NCI-H2227 treated with DMSO at 0.1 percent for 48 hours (cell line): Measurements from ENCODE around the gene SERGEF.
"Not testable (repeated sequence)": the region's sequence is repeated elsewhere in the genome, so short reads cannot be mapped to it uniquely, and the experiment has no call there.

Experiments used
- DNase-seq: peaks from one replicate; lab custom pipeline; 2025; lab: John Stamatoyannopoulos, UW

SERGEF gene

DNA sequence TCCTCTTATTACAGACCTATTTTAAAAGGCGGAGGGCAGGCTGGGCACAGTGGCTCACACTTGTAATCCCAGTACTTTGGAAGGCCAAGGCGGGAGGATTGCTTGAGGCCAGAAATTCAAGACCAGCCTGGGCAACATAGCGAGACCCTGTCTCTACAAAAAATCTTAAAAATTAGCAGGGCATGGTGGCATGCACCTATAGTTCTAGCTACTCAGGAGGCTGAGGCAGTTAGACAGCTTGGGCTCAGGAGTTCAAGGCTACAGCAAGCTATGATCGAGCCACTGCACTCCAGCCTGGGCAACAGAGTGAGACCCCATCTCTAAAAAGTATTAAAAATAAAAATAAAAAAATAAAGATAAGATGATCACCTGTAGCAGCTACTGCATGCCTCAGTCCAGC is 12.7 kb downstream of the SERGEF start:
- DNase-seq = not testable (repeated sequence)

DNA sequence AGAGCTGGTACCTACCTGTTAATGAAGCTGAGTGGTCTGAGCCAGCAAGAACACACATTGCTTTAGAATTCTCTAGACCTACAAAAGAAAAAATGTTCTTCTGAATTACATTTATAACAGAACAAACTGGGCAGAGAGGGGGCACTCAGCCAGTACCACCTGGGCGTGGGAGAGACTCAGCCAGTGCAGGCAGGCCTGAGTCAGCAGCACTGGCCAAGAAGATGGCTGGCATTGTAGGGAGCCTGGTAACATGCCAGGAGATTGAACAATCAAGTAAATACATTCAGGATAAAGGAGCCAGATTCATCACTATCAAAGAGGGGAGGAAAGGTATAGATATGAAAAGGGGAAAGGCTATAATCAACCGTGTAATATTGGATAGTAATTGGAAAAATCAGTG is 19.9 kb downstream of the SERGEF start:
- no peak for DNase-seq

DNA sequence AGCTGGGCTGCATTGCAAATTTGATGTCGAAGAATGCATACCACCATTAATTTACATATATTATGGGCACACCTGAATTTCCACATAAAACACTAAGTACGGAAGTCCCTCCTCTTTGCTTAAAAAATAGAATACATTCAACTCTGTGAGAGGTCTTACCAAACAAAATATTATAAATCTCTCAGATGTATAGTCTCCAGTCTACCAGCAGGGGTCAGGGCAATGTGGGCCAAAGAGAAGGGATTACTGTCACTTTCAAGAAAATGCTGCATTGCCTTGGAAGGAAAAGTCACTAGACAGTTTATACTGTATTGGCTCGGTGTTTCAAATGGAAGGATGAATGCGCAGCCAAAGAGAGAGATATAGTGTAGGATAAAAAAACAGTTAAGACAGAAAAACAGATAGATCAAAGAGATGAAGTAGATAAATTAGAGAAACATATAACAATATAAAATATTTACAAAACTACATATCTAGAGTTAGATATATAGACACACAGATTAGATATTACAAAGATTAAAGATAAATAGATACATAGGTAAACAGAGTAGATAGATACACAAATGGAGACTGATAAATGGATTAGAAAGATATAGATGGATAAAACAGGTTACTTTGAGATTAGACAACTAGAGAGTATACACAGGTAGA is 20.9 kb downstream of the SERGEF start:
- DNase-seq = peak; percentile 54

DNA sequence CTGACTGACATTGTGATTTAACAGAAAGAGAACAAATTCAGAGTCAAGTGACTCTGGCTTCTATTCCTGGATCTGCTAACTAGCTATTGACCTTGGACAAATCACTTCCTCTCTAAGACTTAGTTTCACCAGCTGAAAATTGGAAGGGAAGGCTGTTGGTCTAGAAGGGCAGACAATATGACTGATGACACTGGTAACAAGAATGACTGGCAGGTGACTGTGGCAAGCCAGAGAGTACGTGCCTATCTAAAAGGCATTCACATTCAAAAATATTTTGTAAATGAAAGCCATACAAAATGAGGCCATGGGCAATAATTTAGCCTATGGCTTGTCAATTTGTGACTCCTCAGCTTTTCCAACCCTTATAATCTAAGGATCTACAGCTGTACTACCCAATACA is 23.5 kb downstream of the SERGEF start:
- no peak for DNase-seq

DNA sequence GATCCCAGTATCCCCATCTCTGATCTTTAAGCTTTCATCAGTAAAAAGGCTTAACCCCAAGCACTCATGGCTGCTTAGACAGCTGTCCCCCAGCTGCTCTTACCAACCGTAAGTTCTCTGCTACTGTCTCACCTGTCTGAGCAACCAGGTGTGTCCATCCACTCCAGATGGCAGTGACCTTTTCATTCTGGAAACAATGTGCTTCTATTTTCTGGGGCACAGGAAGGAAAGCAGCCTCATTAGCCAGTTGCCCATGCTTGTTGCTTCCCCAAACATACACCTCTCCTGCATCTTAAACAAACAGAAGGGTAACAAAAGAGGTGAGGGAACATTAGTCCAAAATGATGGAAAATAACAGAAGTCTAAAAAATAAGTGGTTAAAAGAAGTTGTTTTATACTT is 24.4 kb downstream of the SERGEF start:
- DNase-seq = no peak

DNA sequence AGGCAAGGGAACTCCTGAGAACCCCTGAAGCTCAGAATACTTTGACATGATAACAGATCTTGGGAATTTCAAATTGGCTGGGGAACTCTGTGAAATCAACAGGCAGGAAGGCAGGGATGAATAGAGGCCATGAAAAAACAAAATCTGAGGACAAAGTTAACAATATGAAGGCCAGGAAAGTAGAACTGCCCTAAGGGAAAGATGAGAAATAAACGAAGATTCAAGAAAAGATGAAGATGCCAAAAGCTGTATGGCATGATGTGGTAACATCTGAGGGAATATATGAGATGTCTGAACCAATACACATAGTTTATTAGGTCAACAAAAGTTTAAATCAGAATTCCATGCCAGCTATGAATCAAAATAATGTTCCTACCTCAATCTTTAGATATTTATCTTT is 25.0 kb downstream of the SERGEF start:
- no peak for DNase-seq

DNA sequence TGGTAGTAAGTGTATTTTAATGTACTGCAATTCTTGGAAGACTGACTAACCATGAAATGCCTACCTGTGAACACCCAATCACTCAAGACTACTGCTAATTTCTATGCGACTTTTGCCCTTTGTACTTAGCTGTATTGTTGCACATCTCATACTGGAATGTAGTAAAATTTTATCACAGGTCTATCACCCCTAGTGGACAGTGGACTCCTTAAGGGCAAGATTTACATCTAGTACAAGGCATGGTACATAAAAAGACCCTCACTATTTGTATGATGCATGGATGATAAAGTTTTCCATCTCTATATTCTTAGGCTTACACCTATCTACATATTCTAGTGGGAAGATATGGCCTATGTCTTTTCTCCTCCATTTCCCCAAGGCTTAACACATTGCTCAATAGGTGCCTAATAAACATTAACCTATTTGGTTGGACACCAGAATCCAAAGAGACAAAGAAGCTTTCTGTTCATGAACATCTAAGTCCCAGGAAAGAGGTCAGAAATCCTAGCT is 26.1 kb downstream of the SERGEF start:
- DNase-seq = no peak

DNA sequence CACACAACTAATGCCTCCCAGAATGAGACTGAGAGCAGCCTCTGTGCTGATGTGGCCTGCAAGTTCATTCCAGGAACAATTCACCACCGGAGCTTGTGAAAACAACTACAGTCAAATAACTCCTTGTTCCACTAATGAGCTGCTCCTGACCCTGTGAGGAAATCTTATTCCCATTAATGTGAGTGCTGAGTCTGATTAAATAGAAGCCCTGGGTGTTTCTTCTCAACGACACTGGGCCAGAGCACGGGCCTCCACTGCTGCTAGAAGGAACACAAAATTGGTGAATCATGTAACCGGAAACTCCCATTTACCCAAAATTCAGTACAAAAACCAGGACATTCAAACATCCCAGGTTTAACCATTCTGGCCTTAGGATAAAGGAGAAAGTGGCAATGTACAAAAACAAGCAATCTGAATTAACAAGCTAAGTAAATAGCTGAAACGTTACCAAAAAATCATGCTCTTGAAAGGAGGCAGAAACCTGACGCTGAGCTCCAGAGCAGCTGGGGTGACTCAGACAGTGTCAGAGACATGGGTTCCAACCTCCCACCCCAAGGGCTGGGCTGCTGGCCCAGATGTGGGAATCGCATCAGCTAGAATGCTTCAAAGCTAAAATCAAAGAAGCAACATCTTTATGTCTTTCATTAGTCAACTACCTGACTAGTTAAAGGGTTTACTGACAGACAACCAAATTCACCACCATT is 26.7 kb downstream of the SERGEF start:
- DNase-seq = no peak

DNA sequence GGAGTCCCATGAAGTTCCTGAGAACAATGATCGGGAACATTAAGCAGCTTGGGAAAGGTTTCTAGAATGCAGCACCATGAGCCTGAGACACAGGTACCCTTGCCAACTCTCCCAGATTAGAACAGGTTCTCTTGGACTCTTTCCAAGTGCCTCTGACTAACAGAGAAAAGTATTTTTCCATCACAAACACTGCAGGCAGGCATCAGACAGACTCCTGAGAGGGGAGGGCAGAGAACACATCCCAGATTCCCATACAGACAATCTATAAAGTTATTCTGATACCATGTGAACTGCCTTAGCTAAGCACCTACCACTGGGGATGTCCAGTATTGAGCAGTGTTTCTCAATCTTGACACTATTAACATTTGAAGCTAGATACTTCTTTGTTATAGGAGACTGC is 27.3 kb downstream of the SERGEF start:
- DNase-seq = no peak

DNA sequence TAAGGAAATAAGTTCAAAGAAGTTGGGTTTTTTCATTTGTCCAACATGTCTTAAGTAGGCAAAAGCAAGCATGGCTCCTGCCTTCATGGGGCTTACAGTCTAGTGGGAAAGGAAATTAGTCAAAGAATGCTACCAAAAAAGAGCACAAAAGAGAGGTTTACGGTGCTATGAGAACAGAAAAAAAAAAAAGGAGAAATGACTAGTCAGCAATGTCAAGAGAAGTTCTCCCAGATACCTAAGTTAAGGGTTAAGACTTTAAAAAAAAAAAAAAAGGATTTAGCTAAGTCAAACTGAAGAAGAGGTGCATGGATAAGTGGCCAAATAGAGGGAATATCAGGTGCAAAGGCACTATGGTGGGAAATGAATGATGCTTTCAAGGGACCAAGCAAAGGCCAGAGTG is 29.3 kb downstream of the SERGEF start:
- DNase-seq = no peak

DNA sequence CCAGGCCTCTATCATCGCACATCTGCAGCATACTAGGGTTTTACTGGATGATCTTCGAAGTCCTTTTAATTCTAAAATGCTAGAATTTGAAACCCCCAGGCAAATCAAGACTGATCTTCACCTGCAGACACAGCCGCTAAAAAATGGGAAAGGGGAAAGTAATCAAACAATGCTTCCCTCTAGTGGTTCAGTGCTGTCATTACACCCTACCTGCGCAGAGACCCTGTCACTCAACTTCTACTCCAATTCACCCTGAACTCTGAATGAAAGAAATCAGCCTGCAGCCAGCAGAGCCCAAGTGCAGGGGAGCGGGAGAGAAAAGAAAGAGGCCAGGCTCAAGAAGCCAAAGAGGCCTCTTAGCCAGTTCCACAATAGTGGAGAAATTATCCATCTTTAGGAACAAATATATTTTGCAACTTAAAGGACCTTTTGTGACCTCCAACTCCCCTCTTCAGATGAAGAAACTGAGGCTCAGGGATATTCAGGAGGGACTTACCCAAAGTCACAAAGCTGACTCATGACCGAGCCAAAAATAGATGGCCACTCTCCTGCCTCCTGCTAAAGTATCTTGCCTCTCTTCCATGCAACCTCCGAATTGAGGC is 33.0 kb downstream of the SERGEF start:
- peak; percentile 74 for DNase-seq

DNA sequence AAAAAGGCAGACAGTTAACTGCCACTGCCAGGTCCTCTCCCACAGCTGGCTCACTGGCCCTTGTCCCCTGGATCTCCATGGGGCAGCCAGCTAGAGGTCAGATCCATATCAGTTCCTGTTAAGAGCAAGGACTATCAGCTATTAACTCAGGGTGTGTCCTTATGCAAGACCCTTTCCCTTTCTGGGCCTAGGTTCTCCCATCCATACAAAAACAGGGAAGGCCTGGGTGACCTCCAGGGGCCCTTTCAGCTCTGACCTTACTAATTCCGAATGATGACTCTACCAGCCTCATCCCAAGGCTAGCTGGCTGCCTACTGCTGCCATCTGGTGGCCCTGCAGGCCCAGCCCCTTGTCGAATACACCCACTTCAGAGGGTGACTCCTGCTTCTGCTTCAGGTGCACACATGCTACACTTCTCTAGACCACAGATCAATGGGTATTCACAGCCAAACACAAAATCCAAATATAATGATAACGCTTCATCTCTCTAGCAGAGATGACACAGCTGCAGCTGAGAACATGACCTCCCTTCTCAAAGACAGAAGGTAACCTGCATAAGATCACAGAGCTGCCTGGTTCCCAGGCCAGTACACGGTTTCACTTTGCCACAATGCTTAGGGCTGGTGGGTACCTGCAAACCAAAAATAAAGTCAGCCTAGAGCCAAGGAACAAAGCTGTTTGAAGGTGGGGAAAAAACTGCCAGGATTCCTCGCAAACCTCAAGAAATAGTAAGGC is 34.1 kb downstream of the SERGEF start:
- peak; percentile 32 for DNase-seq

DNA sequence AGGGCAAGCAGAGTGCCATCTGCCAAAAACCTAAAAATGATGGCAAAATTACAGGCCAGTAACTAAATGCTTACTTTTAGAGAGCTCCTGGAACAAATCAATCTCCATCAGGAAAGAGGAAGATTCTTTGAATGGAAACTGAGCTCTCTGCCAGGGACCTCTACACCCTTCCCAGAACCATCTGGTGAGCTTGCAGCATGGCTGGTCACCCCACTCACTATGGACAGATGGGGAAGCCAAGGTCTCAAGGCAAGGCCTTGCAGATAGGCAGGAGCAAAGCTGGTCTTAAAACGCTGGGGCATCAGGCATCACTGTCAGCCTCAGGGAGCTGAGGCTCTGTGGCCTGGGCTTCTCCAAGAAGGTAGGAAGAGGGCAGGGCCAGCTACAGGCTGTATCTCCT is 36.2 kb downstream of the SERGEF start:
- no peak for DNase-seq

DNA sequence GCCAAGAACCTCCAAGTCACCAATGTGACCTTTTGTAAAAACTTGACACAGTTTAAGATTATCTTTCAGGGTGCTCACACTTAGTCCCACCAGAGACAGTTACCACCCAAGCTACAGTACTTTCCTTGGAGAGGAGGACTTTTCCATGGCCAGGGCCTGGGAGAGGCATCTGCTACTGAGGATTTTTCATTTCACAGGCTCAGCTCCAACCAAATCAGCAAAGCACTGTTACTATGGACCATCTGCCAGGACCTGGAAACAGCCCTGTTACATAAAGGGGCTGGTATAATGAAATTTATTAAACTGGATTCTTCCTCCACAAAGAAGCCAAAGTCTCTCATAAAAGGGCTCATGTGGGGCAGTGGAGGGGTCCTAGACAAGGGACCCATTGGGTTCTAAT is 38.6 kb downstream of the SERGEF start:
- DNase-seq = no peak

DNA sequence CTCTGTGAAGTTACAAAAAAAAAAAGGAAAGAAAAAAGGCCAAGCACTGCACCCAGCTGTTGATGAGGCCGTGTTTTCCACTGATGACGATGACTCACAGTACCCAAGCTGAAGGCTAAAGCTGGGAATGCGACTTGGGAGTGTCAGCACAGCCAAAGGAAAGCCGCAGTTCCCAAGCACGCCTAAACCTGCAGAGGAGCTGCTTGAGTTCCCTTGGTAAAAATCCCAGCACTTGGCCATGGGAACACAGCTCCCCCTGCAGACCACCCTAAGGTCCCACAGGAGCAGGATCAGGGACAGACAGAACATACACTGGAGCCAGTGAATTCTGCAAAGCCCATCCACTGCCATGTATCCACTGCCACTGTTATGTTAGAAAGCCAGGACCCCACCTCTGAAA is 39.9 kb downstream of the SERGEF start:
- DNase-seq = peak; percentile 41

DNA sequence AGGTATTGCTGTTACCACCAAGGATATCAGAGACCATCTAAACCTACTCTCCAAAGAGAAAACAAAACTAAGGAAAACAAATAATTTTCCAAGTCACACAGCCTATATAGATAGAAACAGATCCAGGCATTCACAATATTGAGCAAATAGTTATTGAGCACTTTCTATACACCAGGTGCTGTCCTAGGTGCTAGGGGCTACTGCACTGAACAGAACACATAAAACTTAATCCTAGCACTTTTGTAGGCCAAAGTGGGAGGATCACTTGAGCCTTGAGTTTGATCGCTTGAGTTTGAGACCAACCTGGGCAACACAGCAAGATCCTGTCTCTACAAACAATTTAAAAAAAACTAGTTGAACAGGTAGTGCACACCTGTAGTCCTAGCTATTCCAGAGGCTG is 44.6 kb downstream of the SERGEF start:
- no peak for DNase-seq

DNA sequence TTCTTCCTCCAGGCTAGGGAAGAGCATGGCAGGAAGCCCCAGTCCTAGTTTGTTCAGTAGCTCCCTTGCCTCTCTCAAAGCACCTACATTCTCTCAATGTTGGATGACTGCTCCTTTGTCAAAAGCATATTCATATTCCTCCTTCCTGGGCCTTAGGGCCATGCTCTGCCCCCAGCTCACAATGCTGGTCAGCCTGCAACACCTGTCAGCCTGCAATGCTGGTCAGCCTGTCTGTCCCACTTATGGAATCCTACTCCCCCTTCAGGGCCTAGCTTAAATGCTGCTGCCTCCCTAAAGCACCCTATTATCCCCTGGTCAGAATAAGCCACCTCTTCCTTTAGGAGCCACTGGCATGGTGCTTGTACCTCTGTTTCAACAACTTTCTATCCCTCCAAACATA is 45.2 kb downstream of the SERGEF start:
- no peak for DNase-seq

DNA sequence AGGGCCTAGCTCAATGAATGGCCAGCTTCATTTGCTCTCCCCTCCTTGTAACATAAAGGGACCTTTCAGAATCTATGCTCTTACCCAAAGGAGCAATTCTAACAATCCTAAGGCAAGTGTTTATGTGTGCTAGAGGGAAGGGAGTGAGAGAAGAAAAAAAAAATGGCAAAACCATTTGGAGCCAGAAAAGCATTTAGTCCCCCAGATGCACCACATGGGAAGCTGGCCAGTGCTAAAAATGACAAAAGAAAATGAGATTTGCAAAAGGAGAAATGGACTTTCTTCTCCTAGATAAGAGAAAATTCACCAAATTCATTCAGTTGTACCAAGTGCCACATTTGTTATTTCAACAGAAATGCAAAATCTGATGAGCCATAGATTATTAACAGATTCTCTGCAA is 52.8 kb downstream of the SERGEF start:
- DNase-seq = no peak

DNA sequence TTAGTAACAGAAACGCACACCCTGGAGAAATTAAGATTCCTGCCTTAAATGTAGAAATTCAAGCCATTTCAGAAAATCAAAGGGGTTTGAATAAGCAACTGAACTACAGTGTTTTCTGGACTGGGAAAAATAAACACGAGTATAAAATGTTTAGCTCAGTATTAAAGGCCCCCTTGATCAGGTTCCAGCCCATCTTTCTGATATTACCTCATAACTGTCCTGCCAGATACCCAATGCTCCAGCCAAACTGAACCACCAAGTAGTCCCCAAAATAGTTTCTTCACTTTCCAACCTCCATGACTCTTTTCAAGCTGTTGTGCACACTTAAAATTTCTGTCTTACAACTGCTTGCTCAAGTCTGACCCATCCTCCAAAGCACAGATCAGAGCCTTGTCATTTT is 54.4 kb downstream of the SERGEF start:
- DNase-seq = no peak

DNA sequence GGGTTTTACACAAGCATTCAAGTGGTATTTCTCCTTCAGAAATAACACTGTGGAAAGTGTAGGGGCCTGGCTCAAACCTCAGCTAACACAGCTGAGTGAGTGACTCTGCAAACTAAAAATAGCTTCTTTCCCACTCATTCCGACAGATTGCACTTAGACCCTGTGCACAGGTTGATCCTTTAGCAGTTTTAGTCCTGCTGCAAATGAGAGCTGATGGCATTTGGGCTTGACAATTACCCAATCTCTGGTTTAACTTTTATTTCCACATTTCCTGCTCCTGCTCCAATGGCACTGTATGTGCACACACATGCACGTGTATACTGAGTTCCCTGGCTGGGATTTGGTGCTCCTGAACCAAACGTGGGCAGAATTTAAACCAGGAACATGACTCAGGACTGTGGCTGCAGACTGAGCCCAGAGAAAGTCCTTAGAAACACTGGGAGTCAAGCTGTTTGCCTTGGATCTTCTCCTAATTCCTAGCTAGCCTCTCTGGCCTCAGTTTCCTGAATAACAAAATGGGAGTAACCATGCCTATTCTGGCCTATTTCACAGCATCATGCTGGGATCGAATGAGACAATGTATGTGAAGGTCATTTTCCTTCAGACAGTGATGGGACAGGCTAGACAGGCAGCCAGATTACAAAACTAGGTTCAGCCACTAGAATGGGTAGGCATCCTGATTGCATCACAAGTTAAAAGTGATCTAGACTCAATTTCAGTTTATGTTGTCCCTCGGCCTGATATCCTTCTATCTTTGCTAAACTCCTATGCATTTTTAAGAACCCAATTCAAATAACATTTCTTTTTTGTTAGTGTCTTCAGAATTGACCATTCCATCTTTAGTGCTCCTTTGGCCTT is 58.2 kb downstream of the SERGEF start:
- no peak for DNase-seq

DNA sequence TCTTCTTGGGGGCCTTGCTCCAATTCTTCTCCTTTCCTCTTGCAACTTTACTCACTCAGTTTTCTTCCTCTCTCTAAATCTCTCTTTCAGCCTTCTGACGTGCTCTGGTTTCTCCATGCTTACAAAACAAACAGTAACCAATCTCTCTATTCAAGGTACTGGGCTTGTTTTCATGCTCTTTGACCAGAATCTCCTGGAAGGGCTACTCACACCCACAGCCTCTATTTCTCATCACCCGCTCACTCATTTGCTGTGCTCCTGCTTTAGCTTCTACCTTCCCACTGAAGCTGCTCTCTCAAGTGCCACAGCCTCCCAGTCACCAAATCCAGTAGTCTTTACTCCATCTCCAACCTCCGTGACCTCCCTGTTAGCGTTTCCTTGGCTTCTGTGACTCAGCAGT is 60.4 kb downstream of the SERGEF start:
- DNase-seq = no peak
